Spleen (tissue), 7 donors: ENCODE data around the gene PACSIN3.

Source experiments
- CTCF ChIP-seq, 11 experiments: fragments of 200-600 bp in 7 of 11; fragments of 450-650 bp in 4 of 11; sonication (generic) in 4 of 11; IDR thresholded peaks in 8 of 11; conservative IDR thresholded peaks in 3 of 11; 1 replicate in 7 of 11; 2 replicates in 4 of 11; pipeline versions ENCODE4 v1.4.0 to v1.8.0; 2016 to 2021; ENCODE audit warnings: antibody characterized with exemption in 11 of 11, inconsistent platforms in 4 of 11, mild to moderate bottlenecking in 1 of 11
- POLR2A ChIP-seq, 3 donors: fragments of 450-650 bp; IDR thresholded peaks; one replicate each; pipeline ENCODE4 v1.5.1; 2017; ENCODE audit warnings: antibody characterized with exemption in 3 of 3, mild to moderate bottlenecking in 1 of 3
- donor health status: DM: no; HTN: no; CAD: no; lungs with moderate emphysema.
- donor health status: DM: no; HTN: no; CAD: no.
- donor health status: DM: no; HTN: no; CAD: no.

- TF ChIP-seq POLR2A (IDR thresholded peaks at IDR 0.05) (no peak), CTCF (IDR thresholded peaks at IDR 0.05 in 8 of 11, conservative IDR thresholded peaks at IDR 0.05 in 3 of 11) (no peak)
Observed at GRCh38 chr11:47136921-47137320, 49.3 kb downstream of the PACSIN3 start.
